Lung (tissue), 13 donors: ENCODE results near the gene CD33. TPM values are rescaled to one million over a fixed set of nuclear protein-coding genes. Genes with fewer than 3 reads are reported as not detected.

ENCODE experiments used
- ATAC-seq: fragments of 200-7000 bp; cut with Tn5 transposase; one replicate; pipeline ENCODE4 v1.9.1; 2020; ENCODE audit warnings: moderate number of reproducible peaks; ENCODE audit not compliant: insufficient read depth, low FRiP score
- DNase-seq, 3 donors: peaks; one replicate each; pipeline ENCODE4 v3.0.0-alpha.2; 2013 to 2017
- H3K27ac ChIP-seq, 2 donors: one replicate each; pipeline ENCODE4 v1.5.1; 2013; ENCODE audit warnings: mild to moderate bottlenecking in 2 of 2, moderate library complexity in 2 of 2, control low read depth in 1 of 2, inconsistent platforms in 1 of 2, low read depth in 1 of 2, low read length in 1 of 2
- H3K27me3 ChIP-seq, 3 donors: one replicate each; pipeline ENCODE4 v1.5.1; 2013; ENCODE audit warnings: low read length in 2 of 3; ENCODE audit not compliant: control insufficient read depth in 3 of 3, insufficient read depth in 3 of 3
- H3K36me3 ChIP-seq, 4 donors: one replicate each; pipeline ENCODE4 v1.5.1; 2013; ENCODE audit warnings: low read length in 4 of 4, mild to moderate bottlenecking in 1 of 4, moderate library complexity in 1 of 4; ENCODE audit not compliant: control insufficient read depth in 4 of 4, insufficient read depth in 4 of 4
- H3K4me1 ChIP-seq, 5 donors: one replicate each; pipeline ENCODE4 v1.5.1; 2013; ENCODE audit warnings: low read length in 5 of 5, mild to moderate bottlenecking in 2 of 5, moderate library complexity in 1 of 5; ENCODE audit not compliant: control insufficient read depth in 5 of 5, insufficient read depth in 5 of 5
- H3K4me3 ChIP-seq: one replicate; pipeline ENCODE4 v1.5.1; 2013; ENCODE audit warnings: mild to moderate bottlenecking, control low read depth, moderate library complexity
- H3K9ac ChIP-seq, 2 donors: one replicate each; pipeline ENCODE4 v1.5.1; 2013; ENCODE audit warnings: low read length in 2 of 2, control low read depth in 1 of 2; ENCODE audit not compliant: insufficient read depth in 1 of 2
- H3K9me3 ChIP-seq, 4 donors: one replicate each; pipeline ENCODE4 v1.5.1; 2013; ENCODE audit warnings: low read length in 3 of 4, mild to moderate bottlenecking in 1 of 4, moderate library complexity in 1 of 4; ENCODE audit not compliant: control insufficient read depth in 4 of 4, insufficient read depth in 3 of 4
- WGBS, 2 donors: extraction: QIAGEN DNeasy Blood & Tissue Kit; methylation state at CpG; one replicate each; pipeline ENCODE4 v1.1.7; 2013; 5-methylcytosine and 5-hydroxymethylcytosine counted together
- polyA plus RNA-seq, 2 donors: library from polyadenylated mRNA; stranded (reverse); fragments of 200-250 nt; gene quantifications; one replicate each; pipeline ENCODE4 v1.2.1, GENCODE V29; 2013
- small RNA-seq: library from RNA; depleted of rRNA; stranded (forward); fragments of <200 nt; gene quantifications from one replicate; pipeline ENCODE3, GENCODE V24; 2014; ENCODE audit warnings: low replicate concordance
- total RNA-seq, 2 donors: library from RNA; depleted of rRNA in 1 of 2; stranded (reverse); fragments of >200 nt in 1 of 2; gene quantifications; one replicate each; pipeline ENCODE4 v1.2.1, GENCODE V29; 2014 to 2021
- TF ChIP-seq, protein P1 (sequence below): IDR thresholded peaks from 2 replicates; pipeline ENCODE4 v1.5.1; 2012; ENCODE audit warnings: mild to moderate bottlenecking; ENCODE audit errors: control extremely low read depth, extremely low read depth
- donor health status: control.
- donor health status: control.
- donor health status: Bipolar disorder and iron deficiency.
- donor health status: healthy.
- donor health status: DM: yes; HTN: yes; CAD: no.

The CD33 gene
- total and polyA plus RNA-seq, 4 donors: 7.0 to 40.2 (median 16.8) TPM

DNA sequence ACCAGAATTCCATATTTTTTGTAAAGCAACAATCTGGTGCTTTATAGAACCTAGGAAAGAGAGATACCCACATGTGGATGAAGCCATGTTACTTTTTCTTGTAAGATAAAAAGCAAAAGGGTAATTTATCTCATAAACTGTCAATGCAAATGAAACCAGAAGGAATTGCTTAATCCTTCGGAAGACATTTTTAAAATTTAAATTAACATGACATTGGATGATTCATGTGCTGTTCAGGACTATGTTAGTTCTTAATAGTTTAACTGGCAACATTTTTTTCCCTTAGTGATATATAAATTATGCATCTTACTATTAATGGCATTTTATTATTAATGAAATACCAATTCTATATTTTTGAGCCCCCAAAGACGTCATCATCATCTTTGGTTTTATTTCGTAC lies 60.8 kb downstream of the CD33 start:
- TF ChIP-seq, protein P1, sequence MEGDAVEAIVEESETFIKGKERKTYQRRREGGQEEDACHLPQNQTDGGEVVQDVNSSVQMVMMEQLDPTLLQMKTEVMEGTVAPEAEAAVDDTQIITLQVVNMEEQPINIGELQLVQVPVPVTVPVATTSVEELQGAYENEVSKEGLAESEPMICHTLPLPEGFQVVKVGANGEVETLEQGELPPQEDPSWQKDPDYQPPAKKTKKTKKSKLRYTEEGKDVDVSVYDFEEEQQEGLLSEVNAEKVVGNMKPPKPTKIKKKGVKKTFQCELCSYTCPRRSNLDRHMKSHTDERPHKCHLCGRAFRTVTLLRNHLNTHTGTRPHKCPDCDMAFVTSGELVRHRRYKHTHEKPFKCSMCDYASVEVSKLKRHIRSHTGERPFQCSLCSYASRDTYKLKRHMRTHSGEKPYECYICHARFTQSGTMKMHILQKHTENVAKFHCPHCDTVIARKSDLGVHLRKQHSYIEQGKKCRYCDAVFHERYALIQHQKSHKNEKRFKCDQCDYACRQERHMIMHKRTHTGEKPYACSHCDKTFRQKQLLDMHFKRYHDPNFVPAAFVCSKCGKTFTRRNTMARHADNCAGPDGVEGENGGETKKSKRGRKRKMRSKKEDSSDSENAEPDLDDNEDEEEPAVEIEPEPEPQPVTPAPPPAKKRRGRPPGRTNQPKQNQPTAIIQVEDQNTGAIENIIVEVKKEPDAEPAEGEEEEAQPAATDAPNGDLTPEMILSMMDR: no peak

More for the DNA sequence above, 60.8 kb downstream of the CD33 start:
- Histone ChIP-seq H3K4me3 (no peak overlapping the region), H3K9me3 (peaks cover 0 to 15% (median 0%) of the 10 kb centered on the region in 4 donors), H3K4me1 (no peaks in the 10 kb centered on the region), H3K9ac (no peak overlapping the region), H3K27me3 (peaks cover 0 to 6% (median 3%) of the 10 kb centered on the region in 3 donors), H3K36me3 (no peaks in the 10 kb centered on the region), H3K27ac (no peak overlapping the region)
- DNase-seq (no peak), ATAC-seq (no peak)
- 88 to 89% methylated on average over 3 of the region's 3 CpGs for WGBS, 2 donors

Small RNA genes lying within 50 kb of the gene (small RNA-seq; reads per million reads assigned to genes)
- gene MIR8074: not detected

Other genes starting within 250 kb of the CD33 start
- gene KLK7, start 241.2 kb upstream of the CD33 start, total RNA-seq: under 1 TPM in 1 of 2 donors, not detected in 1; 0.31 TPM
- gene KLK7, start 241.2 kb upstream of the CD33 start, polyA plus RNA-seq: under 1 TPM; 0.05 to 0.14 TPM
- not detected for gene KLK8, start 223.5 kb upstream of the CD33 start, total RNA-seq
- under 1 TPM; 0.39 to 0.74 TPM for gene KLK8, start 223.5 kb upstream of the CD33 start, polyA plus RNA-seq
- 10 to 100 TPM in 1 of 2 donors, 1 to 10 TPM in 1; 9.8 to 24.3 TPM for gene KLK10, start 205.4 kb upstream of the CD33 start, total RNA-seq
- gene KLK10, start 205.4 kb upstream of the CD33 start, polyA plus RNA-seq: 10 to 100 TPM; 15.5 to 34.2 TPM
- gene KLK11, start 198.5 kb upstream of the CD33 start, total RNA-seq: 10 to 100 TPM; 14.1 to 38.6 TPM
- 10 to 100 TPM; 15.3 to 23.6 TPM for gene KLK11, start 198.5 kb upstream of the CD33 start, polyA plus RNA-seq
- 10 to 100 TPM in 1 of 2 donors, 1 to 10 TPM in 1; 7.3 to 14.4 TPM for gene KLK12, start 190.1 kb upstream of the CD33 start, total RNA-seq
- 1 to 10 TPM; 1.9 to 9.5 TPM for gene KLK12, start 190.1 kb upstream of the CD33 start, polyA plus RNA-seq
- 1 to 10 TPM in 1 of 2 donors, under 1 TPM in 1; 0.65 to 9.3 TPM for gene KLK13, start 160.0 kb upstream of the CD33 start, total RNA-seq
- 1 to 10 TPM; 1.7 to 4.5 TPM for gene KLK13, start 160.0 kb upstream of the CD33 start, polyA plus RNA-seq
- 1 to 10 TPM in 1 of 2 donors, under 1 TPM in 1; 0.46 to 3.9 TPM for gene KLK14, start 142.2 kb upstream of the CD33 start, total RNA-seq
- 1 to 10 TPM in 1 of 2 donors, under 1 TPM in 1; 0.49 to 1.3 TPM for gene KLK14, start 142.2 kb upstream of the CD33 start, polyA plus RNA-seq
- 1 to 10 TPM; 3.2 to 9.8 TPM for gene CTU1, start 116.7 kb upstream of the CD33 start, total RNA-seq
- 1 to 10 TPM; 2.5 to 4.4 TPM for gene CTU1, start 116.7 kb upstream of the CD33 start, polyA plus RNA-seq
- 10 to 100 TPM in 1 of 2 donors, 1 to 10 TPM in 1; 4.5 to 25.7 TPM for gene SIGLEC9, start 100.2 kb upstream of the CD33 start, total RNA-seq
- 10 to 100 TPM in 1 of 2 donors, 1 to 10 TPM in 1; 4.3 to 57.0 TPM for gene SIGLEC9, start 100.2 kb upstream of the CD33 start, polyA plus RNA-seq
- 10 to 100 TPM in 1 of 2 donors, 1 to 10 TPM in 1; 6.3 to 13.4 TPM for gene SIGLEC7, start 82.8 kb upstream of the CD33 start, total RNA-seq
- 10 to 100 TPM in 1 of 2 donors, 1 to 10 TPM in 1; 2.1 to 29.3 TPM for gene SIGLEC7, start 82.8 kb upstream of the CD33 start, polyA plus RNA-seq
- not detected for gene SIGLECL1, start 26.0 kb downstream of the CD33 start, total RNA-seq
- gene SIGLECL1, start 26.0 kb downstream of the CD33 start, polyA plus RNA-seq: under 1 TPM in 1 of 2 donors, not detected in 1; 0.03 TPM
- under 1 TPM; 0.09 to 0.43 TPM for gene IGLON5, start 86.6 kb downstream of the CD33 start, total RNA-seq
- under 1 TPM in 1 of 2 donors, not detected in 1; 0.18 TPM for gene IGLON5, start 86.6 kb downstream of the CD33 start, polyA plus RNA-seq
- 1 to 10 TPM in 1 of 2 donors, under 1 TPM in 1; 0.57 to 3.1 TPM for gene VSIG10L, start 117.1 kb downstream of the CD33 start, total RNA-seq
- 1 to 10 TPM; 1.8 to 3.7 TPM for gene VSIG10L, start 117.1 kb downstream of the CD33 start, polyA plus RNA-seq
- 100 to 1,000 TPM in 1 of 2 donors, 10 to 100 TPM in 1; 36.8 to 101 TPM for gene ETFB, start 141.3 kb downstream of the CD33 start, total RNA-seq
- 100 to 1,000 TPM; 104 to 118 TPM for gene ETFB, start 141.3 kb downstream of the CD33 start, polyA plus RNA-seq
- gene CLDND2, start 143.9 kb downstream of the CD33 start, total RNA-seq: under 1 TPM in 1 of 2 donors, not detected in 1; 0.92 TPM
- gene CLDND2, start 143.9 kb downstream of the CD33 start, polyA plus RNA-seq: under 1 TPM; 0.45 to 0.66 TPM
- 10 to 100 TPM; 12.7 to 16.9 TPM for gene NKG7, start 147.6 kb downstream of the CD33 start, total RNA-seq
- gene NKG7, start 147.6 kb downstream of the CD33 start, polyA plus RNA-seq: 100 to 1,000 TPM in 1 of 2 donors, 10 to 100 TPM in 1; 12.7 to 328 TPM
- not detected for gene LIM2, start 162.9 kb downstream of the CD33 start, total RNA-seq
- not detected for gene LIM2, start 162.9 kb downstream of the CD33 start, polyA plus RNA-seq
- under 1 TPM in 1 of 2 donors, not detected in 1; 0.64 TPM for gene C19orf84, start 165.5 kb downstream of the CD33 start, total RNA-seq
- under 1 TPM; 0.08 to 0.31 TPM for gene C19orf84, start 165.5 kb downstream of the CD33 start, polyA plus RNA-seq
- gene SIGLEC10, start 192.6 kb downstream of the CD33 start, total RNA-seq: 10 to 100 TPM in 1 of 2 donors, 1 to 10 TPM in 1; 6.8 to 53.1 TPM
- 100 to 1,000 TPM in 1 of 2 donors, 1 to 10 TPM in 1; 3.4 to 248 TPM for gene SIGLEC10, start 192.6 kb downstream of the CD33 start, polyA plus RNA-seq
- under 1 TPM; 0.34 to 0.77 TPM for gene SIGLEC8, start 233.4 kb downstream of the CD33 start, total RNA-seq
- gene SIGLEC8, start 233.4 kb downstream of the CD33 start, polyA plus RNA-seq: under 1 TPM; 0.22 to 0.28 TPM